GM08714 (cell line): Measurements from ENCODE around the gene ADCY4.

Source experiments
- H3K4me3 ChIP-seq: fragments of 200-500 bp; sonication (Bioruptor generic); 2 replicates; pipeline ENCODE4 v1.5.1; 2014; ENCODE audit warnings: mild to moderate bottlenecking, low read length, inconsistent platforms
- ZNF274 ChIP-seq: IDR thresholded peaks from 2 replicates; pipeline ENCODE4 v1.6.1; 2012; ENCODE audit warnings: mild to moderate bottlenecking, low read depth, low read length

Gene ADCY4

GRCh38 chr14:24321212-24321975, 13.5 kb downstream of the ADCY4 start:
- no peak for TF ChIP-seq ZNF274
- H3K4me3 ChIP-seq = no peak overlapping the region

- H3K4me3 ChIP-seq = no peak overlapping the region
- no peak for TF ChIP-seq ZNF274
Observed at GRCh38 chr14:24317141-24317928, 17.5 kb downstream of the ADCY4 start.

GRCh38 chr14:24316597-24316950, 18.3 kb downstream of the ADCY4 start:
- no peak for TF ChIP-seq ZNF274

DNA sequence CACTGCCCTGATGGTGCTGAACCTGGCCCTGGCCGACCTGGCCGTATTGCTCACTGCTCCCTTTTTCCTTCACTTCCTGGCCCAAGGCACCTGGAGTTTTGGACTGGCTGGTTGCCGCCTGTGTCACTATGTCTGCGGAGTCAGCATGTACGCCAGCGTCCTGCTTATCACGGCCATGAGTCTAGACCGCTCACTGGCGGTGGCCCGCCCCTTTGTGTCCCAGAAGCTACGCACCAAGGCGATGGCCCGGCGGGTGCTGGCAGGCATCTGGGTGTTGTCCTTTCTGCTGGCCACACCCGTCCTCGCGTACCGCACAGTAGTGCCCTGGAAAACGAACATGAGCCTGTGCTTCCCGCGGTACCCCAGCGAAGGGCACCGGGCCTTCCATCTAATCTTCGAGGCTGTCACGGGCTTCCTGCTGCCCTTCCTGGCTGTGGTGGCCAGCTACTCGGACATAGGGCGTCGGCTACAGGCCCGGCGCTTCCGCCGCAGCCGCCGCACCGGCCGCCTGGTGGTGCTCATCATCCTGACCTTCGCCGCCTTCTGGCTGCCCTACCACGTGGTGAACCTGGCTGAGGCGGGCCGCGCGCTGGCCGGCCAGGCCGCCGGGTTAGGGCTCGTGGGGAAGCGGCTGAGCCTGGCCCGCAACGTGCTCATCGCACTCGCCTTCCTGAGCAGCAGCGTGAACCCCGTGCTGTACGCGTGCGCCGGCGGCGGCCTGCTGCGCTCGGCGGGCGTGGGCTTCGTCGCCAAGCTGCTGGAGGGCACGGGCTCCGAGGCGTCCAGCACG, 18.9 kb downstream of the ADCY4 start:
- no peak overlapping the region for H3K4me3 ChIP-seq
- no peak for TF ChIP-seq ZNF274

More at GRCh38 chr14:24316597-24316950, 18.3 kb downstream of the ADCY4 start:
- H3K4me3 ChIP-seq = no peak overlapping the region

- TF ChIP-seq ZNF274 = no peak
- H3K4me3 ChIP-seq = no peak overlapping the region
Observed at GRCh38 chr14:24315243-24315806, 19.5 kb downstream of the ADCY4 start.

- no peak for TF ChIP-seq ZNF274
- no peak overlapping the region for H3K4me3 ChIP-seq
Observed at GRCh38 chr14:24314377-24315193, 20.3 kb downstream of the ADCY4 start.

DNA sequence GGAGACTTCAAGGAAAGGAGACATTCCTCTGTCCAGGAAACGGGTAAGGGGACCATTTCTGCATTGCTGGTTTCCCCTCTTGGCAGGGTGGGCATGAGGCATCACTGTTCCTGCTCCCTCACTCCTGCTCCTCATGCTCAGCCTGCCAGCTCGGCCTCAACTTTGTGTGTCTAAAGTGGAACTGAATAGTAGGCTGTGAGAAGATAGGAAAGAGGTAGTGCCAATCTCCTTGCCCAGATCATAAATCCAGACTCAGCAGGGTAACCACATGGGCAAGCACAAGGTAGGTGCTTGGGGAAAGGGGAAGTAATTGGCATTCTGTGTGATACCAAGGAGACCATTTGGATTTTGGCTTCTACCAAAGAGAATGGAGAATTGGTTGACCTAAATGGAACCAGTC, 21.0 kb downstream of the ADCY4 start:
- no peak overlapping the region; the same call in 1 of the 2 replicates for H3K4me3 ChIP-seq
- TF ChIP-seq ZNF274 = no peak

GRCh38 chr14:24312736-24313507, 21.9 kb downstream of the ADCY4 start:
- H3K4me3 ChIP-seq = peak overlapping the region; percentile 51; the same call in 1 of the 2 replicates
- TF ChIP-seq ZNF274 = no peak

DNA sequence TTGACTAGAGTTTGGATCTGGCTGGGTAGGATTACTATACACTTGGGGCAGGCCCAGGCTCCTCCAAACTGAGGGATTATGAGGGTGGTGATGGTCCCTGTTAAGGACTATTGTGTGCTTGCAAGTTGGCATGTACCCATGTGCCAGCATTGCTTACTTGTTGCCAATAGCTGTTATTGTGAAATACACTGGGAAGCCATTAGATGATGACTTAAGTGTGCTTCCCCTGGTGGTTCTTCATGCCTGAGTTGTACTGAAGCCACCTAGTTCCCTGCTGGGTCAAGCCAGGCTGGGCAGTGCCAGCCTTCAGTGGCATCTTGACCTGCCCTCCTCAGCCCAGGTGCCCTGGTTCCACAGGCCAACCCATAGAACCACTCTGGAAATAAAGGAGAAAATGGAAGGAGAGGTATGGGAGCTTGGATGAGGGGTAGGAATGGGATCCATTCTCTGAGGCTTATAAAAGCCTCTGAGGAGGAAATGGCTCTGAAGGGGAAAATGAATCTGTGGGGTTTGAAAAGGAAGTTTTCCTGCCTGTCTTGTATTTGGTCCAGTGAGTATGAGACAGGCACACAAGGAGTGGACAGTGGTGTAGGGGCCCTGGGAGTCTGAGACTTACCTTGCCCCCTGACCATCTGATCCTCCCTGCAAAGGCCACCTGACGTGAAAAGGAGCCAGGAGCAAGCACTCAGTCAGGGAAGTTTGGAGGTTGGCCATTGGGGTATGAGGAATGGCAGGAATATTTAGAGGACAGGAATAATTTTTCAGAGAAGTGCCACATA, 22.8 kb downstream of the ADCY4 start:
- H3K4me3 ChIP-seq = peak overlapping the region; percentile 51; the same call in 1 of the 2 replicates
- TF ChIP-seq ZNF274 = no peak

DNA sequence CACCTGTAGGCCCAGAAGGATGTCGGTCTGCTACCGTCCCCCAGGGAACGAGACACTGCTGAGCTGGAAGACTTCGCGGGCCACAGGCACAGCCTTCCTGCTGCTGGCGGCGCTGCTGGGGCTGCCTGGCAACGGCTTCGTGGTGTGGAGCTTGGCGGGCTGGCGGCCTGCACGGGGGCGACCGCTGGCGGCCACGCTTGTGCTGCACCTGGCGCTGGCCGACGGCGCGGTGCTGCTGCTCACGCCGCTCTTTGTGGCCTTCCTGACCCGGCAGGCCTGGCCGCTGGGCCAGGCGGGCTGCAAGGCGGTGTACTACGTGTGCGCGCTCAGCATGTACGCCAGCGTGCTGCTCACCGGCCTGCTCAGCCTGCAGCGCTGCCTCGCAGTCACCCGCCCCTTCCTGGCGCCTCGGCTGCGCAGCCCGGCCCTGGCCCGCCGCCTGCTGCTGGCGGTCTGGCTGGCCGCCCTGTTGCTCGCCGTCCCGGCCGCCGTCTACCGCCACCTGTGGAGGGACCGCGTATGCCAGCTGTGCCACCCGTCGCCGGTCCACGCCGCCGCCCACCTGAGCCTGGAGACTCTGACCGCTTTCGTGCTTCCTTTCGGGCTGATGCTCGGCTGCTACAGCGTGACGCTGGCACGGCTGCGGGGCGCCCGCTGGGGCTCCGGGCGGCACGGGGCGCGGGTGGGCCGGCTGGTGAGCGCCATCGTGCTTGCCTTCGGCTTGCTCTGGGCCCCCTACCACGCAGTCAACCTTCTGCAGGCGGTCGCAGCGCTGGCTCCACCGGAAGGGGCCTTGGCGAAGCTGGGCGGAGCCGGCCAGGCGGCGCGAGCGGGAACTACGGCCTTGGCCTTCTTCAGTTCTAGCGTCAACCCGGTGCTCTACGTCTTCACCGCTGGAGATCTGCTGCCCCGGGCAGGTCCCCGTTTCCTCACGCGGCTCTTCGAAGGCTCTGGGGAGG, 23.9 kb downstream of the ADCY4 start, which contains the start of gene LTB4R:
Gene LTB4R (plus strand): TSS at position 857 of the 959 bp plus-strand sequence. CDS start 4,150 bp downstream, outside the sequence.
- TF ChIP-seq ZNF274 = no peak
- peak within 1 kb of the TSS; percentile 51; the same call in 1 of the 2 replicates for H3K4me3 ChIP-seq

- peak overlapping the region; percentile 51; the same call in 1 of the 2 replicates for H3K4me3 ChIP-seq
- no peak for TF ChIP-seq ZNF274
Observed at GRCh38 chr14:24310265-24310645, 24.6 kb downstream of the ADCY4 start.
